HFF-Myc (cell line): ENCODE measurements around the gene SURF4.

Source experiments
- DNase-seq: peaks from one replicate; pipeline ENCODE4 v3.0.0-alpha.2; 2011; ENCODE audit warnings: low read depth; ENCODE audit errors: extremely low read depth
- H3K4me3 ChIP-seq: replicated peaks from 2 replicates; pipeline ENCODE4 v1.5.1; 2011; ENCODE audit warnings: low read depth, mild to moderate bottlenecking, control low read depth, low read length
- TF ChIP-seq, protein P1 (sequence below): IDR thresholded peaks from 2 replicates; pipeline ENCODE4 v1.5.1; 2012; ENCODE audit warnings: mild to moderate bottlenecking, low read depth, low read length, control low read depth; ENCODE audit errors: missing control alignments

Gene SURF4

DNA sequence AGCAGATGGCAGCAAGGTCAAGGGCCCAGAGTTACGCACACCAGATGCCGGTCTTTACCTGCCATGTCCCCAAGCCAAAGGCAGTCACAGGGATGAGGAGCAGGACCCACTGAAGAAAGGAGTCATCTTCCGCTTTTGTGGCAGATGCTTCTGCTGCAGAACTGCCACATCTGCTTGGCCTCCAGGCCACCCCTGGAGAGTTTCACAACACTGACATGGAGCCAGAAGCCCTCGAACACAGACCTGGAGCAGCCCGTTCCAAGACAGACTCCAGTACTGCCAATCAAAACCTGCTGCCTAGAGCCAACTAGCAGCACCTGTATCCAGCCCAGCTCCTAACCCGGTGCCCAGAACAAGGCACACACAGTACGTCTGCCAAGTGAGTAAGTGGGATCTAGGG lies 21.1 kb downstream of the SURF4 start:
- TF ChIP-seq, protein P1, sequence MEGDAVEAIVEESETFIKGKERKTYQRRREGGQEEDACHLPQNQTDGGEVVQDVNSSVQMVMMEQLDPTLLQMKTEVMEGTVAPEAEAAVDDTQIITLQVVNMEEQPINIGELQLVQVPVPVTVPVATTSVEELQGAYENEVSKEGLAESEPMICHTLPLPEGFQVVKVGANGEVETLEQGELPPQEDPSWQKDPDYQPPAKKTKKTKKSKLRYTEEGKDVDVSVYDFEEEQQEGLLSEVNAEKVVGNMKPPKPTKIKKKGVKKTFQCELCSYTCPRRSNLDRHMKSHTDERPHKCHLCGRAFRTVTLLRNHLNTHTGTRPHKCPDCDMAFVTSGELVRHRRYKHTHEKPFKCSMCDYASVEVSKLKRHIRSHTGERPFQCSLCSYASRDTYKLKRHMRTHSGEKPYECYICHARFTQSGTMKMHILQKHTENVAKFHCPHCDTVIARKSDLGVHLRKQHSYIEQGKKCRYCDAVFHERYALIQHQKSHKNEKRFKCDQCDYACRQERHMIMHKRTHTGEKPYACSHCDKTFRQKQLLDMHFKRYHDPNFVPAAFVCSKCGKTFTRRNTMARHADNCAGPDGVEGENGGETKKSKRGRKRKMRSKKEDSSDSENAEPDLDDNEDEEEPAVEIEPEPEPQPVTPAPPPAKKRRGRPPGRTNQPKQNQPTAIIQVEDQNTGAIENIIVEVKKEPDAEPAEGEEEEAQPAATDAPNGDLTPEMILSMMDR: no peak
- DNase-seq: no peak
- peak overlapping the region; percentile 88 for H3K4me3 ChIP-seq

- TF ChIP-seq, protein P1: no peak
- DNase-seq: no peak
- H3K4me3 ChIP-seq: no peak overlapping the region
Measured at GRCh38 chr9:133353548-133353947, 22.3 kb downstream of the SURF4 start.

DNA sequence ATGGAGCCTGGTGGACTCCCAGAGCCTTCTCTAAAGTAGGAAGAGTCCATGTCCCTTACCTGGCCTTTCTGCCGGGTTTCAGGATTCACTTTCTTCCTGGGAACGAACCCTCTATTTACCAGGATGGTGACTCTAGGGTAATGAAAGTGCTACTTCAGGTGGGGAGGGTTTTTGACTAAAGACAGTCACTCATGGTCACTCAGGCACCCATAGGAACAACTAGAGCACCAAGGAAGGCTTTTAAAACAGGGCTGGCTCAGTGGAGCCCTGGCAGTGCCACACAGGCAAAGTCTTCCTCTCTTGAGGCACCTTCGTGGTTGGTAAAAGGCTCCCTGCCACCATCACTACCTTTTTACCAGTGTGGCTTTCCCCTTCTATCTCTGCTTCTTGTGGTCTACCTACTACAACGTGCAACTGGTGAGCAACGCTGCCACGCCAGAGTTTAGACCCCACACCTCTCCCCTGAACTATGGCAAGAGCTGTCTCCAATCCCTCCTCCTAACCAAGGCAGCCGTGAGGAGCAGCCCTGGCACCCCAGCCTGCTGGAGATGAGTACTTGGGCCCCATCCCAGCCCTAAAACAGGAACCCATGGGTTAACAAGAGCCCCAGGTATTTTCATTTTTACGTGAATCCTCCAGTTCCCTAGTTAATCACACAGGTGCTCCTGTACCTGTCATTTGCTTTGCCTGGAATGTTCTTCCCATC lies 23.1 kb downstream of the SURF4 start:
- no peak overlapping the region for H3K4me3 ChIP-seq
- DNase-seq: no peak
- TF ChIP-seq, protein P1: no peak

GRCh38 chr9:133351908-133352634 lies 23.8 kb downstream of the SURF4 start:
- no peak overlapping the region for H3K4me3 ChIP-seq
- DNase-seq: peak; percentile 56
- TF ChIP-seq, protein P1: peak; percentile 78

GRCh38 chr9:133351526-133351907 lies 24.3 kb downstream of the SURF4 start:
- H3K4me3 ChIP-seq: no peak overlapping the region
- DNase-seq: no peak
- TF ChIP-seq, protein P1: no peak

GRCh38 chr9:133349965-133350616 lies 25.8 kb downstream of the SURF4 start:
- peak overlapping the region; percentile 100 for H3K4me3 ChIP-seq
- no peak for DNase-seq
- TF ChIP-seq, protein P1: no peak
